ENCODE measurements around the gene DCAKD.

DCAKD gene

GRCh38 chr17:45030733-45031132 lies 20.7 kb downstream of the DCAKD start:
- DNase-seq = no peak

GRCh38 chr17:45029758-45030423 lies 21.5 kb downstream of the DCAKD start:
- no peak for DNase-seq

GRCh38 chr17:45029096-45029495 lies 22.3 kb downstream of the DCAKD start:
- DNase-seq = no peak

GRCh38 chr17:45022655-45023339 lies 28.6 kb downstream of the DCAKD start:
- DNase-seq = no peak

- no peak for DNase-seq
These were observed 29.2 kb downstream of the DCAKD start for GRCh38 chr17:45022288-45022648.

- DNase-seq = peak; percentile 61
These were observed 29.7 kb downstream of the DCAKD start for GRCh38 chr17:45021607-45022287.

GRCh38 chr17:45020354-45021138 lies 30.9 kb downstream of the DCAKD start:
- peak; percentile 34 for DNase-seq

GRCh38 chr17:45018848-45019711 lies 32.4 kb downstream of the DCAKD start:
- DNase-seq = peak; percentile 66

GRCh38 chr17:45018514-45018847 lies 33.0 kb downstream of the DCAKD start:
- no peak for DNase-seq

- DNase-seq = no peak
These were observed 34.6 kb downstream of the DCAKD start for GRCh38 chr17:45016823-45017222.

GRCh38 chr17:45016237-45016636 lies 35.2 kb downstream of the DCAKD start:
- no peak for DNase-seq

- DNase-seq = peak; percentile 23
These were observed 38.1 kb downstream of the DCAKD start for GRCh38 chr17:45013021-45013997.

- DNase-seq = no peak
These were observed 39.7 kb downstream of the DCAKD start for GRCh38 chr17:45011767-45012166.

GRCh38 chr17:45009676-45010467 lies 41.6 kb downstream of the DCAKD start:
- DNase-seq = no peak

- no peak for DNase-seq
These were observed 43.2 kb downstream of the DCAKD start for GRCh38 chr17:45008216-45008615.

GRCh38 chr17:45006927-45007461 lies 44.4 kb downstream of the DCAKD start:
- no peak for DNase-seq

GRCh38 chr17:45005700-45006099 lies 45.7 kb downstream of the DCAKD start:
- DNase-seq = no peak

- DNase-seq = no peak
These were observed 47.0 kb downstream of the DCAKD start for GRCh38 chr17:45004388-45004787.

GRCh38 chr17:45003877-45004276 lies 47.6 kb downstream of the DCAKD start:
- no peak for DNase-seq

- no peak for DNase-seq
These were observed 50.1 kb downstream of the DCAKD start for GRCh38 chr17:45001310-45001709.

Measured in fibroblast of skin of scalp (primary cell).